ENCODE results near the gene PLA2G4A.

- TF ChIP-seq EP300 (IDR thresholded peaks at IDR 0.05) (no peak), CTCF (IDR thresholded peaks at IDR 0.05) (no peak), POLR2A (IDR thresholded peaks at IDR 0.05) (no peak), POLR2AphosphoS5 (IDR thresholded peaks at IDR 0.05) (no peak)
Measured at GRCh38 chr1:186878356-186878755, 49.6 kb downstream of the PLA2G4A start.

All from sigmoid colon (tissue), 4 donors.